ENCODE measurements around the gene CLNS1A.
"Not testable (repeated sequence)": the region's sequence is repeated elsewhere in the genome, so short reads cannot be mapped to it uniquely, and the experiment has no call there.

CLNS1A gene

GRCh38 chr11:77637345-77638165 lies at the start of gene CLNS1A:
Gene CLNS1A, minus strand, starts transcription at chr11:77637794. Its CDS starts 80 bp downstream, at chr11:77637714.
- DNase-seq, result peak; percentile 96

- no peak for DNase-seq
These were observed 49.5 kb upstream of the CLNS1A start for GRCh38 chr11:77687088-77687487.

GRCh38 chr11:77677138-77677537 lies 39.5 kb upstream of the CLNS1A start:
- no peak for DNase-seq

GRCh38 chr11:77672264-77672663 lies 34.7 kb upstream of the CLNS1A start:
- no peak for DNase-seq

- no peak for DNase-seq
These were observed 32.4 kb upstream of the CLNS1A start for GRCh38 chr11:77669848-77670511.

- no peak for DNase-seq
These were observed 31.2 kb upstream of the CLNS1A start for GRCh38 chr11:77668760-77669159.

GRCh38 chr11:77665240-77665965 lies 27.8 kb upstream of the CLNS1A start:
- DNase-seq, result no peak

GRCh38 chr11:77661670-77662069 lies 24.1 kb upstream of the CLNS1A start:
- no peak for DNase-seq

GRCh38 chr11:77660947-77661346 lies 23.4 kb upstream of the CLNS1A start:
- DNase-seq, result no peak

GRCh38 chr11:77658213-77659013 lies 20.8 kb upstream of the CLNS1A start:
- DNase-seq, result no peak

- no peak for DNase-seq
These were observed 18.8 kb upstream of the CLNS1A start for GRCh38 chr11:77656362-77656761.

GRCh38 chr11:77654770-77655434 lies 17.3 kb upstream of the CLNS1A start:
- DNase-seq, result no peak

- no peak for DNase-seq
These were observed 12.5 kb upstream of the CLNS1A start for GRCh38 chr11:77650123-77650522.

GRCh38 chr11:77647654-77648305 lies 10.2 kb upstream of the CLNS1A start:
- peak; percentile 16 for DNase-seq

GRCh38 chr11:77644887-77645286 lies 7.3 kb upstream of the CLNS1A start:
- DNase-seq, result no peak

GRCh38 chr11:77642228-77642627 lies 4.6 kb upstream of the CLNS1A start:
- no peak for DNase-seq

GRCh38 chr11:77636731-77637344 lies 756 bp downstream of the CLNS1A start:
- DNase-seq, result no peak

- not testable (repeated sequence) for DNase-seq
These were observed 3.7 kb downstream of the CLNS1A start for GRCh38 chr11:77633926-77634325.

GRCh38 chr11:77630157-77630710 lies 7.4 kb downstream of the CLNS1A start:
- no peak for DNase-seq

GRCh38 chr11:77619576-77620198 lies 17.9 kb downstream of the CLNS1A start:
- peak; percentile 32 for DNase-seq
